Superior temporal gyrus (tissue), 1 donor: ENCODE data around the gene CTNNAL1.
"Not testable (repeated sequence)": the region's sequence is repeated elsewhere in the genome, so short reads cannot be mapped to it uniquely, and the experiment has no call there.

Experiments used
- DNase-seq: peaks from one replicate; pipeline ENCODE4 v3.0.0-alpha.2; 2016; ENCODE audit errors: extremely low spot score

Gene CTNNAL1

DNA sequence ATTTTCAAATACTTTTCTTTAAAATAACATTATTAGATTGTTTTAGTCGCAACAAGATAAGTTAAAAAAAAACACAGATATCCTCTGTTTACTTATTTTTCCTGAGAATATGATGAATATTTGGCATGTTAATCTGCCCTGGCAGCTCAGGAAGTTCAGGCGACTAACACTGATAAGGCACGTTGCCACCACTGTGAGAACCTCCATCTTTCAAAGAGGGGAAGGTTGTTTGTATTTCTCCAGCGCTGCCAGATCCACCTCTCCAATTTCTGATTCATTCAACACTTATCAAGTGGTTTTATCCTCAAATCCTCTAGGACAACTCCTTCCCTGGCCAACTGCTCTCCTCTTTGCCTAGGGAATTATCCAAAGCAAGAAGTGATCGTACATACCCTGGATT lies 21.8 kb downstream of the CTNNAL1 start:
- no peak for DNase-seq

DNA sequence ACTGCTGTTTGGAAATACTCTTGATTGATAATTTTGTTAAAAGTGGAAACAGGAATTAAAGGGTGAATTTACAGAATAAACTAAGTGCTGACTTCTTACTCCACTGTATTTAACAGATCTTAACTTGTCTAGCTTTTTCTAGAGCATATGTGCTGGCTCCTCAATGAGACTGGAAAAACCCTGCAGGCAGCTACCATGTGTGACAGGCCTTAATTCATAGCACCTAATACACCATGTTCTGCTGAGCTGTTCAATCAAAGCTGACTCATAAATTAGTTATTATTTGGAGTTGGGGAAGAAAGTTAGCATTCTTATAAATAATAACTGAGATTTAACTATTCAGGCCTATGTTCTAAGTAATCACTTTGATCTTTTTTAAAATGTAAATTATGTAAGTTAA lies 29.4 kb downstream of the CTNNAL1 start:
- DNase-seq = no peak

DNA sequence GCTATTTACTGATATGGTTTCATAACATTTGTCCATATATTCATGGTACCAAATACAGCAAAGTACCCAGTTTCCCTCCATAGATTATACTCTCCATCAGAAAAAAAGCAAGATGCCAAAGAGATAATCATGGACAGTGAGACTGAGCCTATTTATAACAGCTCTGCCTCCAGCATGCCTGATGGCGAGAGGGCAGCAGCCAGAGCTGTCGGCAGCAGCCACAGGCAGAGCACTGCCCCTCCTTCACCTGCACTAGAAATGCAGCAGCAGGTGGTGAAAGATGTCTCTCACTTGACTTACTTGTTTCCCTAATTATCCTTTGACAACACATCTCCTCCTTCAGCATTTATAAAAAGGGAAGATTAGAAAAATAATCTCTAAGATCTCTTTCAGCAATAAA lies 32.4 kb downstream of the CTNNAL1 start:
- no peak for DNase-seq

DNA sequence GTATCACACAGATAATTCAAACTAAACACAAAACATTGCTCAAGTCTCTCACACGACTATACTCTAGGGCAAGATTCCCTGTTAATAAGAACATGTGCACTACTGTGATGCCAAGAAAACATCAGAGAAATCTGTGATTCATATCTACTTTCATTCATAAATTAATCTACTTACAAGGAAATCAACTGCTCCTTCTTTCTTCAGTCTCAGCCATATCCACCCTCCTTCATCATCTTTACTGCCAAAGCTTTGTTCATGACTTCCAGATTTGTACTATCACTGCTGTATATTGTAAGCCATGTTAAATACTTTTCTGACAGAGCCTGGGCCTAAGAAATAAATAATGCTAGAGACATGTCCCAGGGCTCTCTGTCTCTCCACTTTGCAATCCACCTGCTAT lies 35.1 kb downstream of the CTNNAL1 start:
- DNase-seq = no peak

DNA sequence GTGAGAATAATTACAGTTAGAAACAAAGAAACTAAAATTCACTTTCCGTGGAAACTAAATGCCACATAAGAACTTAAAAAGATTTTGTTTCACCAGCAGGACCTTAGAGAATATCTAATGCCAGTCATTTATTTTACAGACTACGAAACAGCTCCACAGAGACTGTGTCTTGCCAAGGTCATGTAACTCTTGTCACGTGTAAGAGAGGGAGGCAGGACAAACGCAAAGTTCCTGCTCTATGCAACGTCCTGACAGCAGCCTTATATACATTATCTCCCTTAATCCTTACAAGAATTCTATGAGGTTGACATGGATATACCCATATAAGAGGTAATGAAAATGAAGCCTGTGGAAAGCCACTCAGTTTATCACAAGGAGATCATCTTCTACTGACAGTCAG lies 39.4 kb downstream of the CTNNAL1 start:
- DNase-seq = no peak

DNA sequence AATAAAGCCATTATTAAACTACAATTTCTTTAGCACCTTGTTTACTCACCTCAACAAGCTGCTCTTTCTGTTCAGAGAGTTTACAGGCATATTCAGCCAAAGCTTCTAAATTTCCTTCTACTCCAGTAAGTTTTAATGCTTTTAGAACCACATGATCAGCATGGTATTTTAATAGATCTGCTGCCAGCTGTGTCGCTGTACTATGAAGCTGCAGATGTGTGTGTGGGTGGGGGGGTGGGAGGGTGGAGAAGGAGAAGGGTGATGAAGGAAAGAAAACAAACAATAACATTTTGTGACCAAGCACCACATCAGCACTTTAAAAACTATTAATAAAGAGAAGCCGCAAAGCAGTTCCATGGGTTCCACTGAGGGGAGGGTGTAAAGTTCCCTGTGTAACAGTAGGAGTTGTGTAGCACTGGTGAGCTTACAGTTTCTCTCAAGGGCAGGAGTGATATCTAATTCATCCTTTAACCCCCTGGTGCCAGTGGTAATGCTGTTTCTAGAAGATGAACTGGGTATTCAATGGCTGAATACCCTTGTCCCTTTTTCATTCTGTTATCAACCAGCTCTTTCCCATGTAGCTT lies 40.6 kb downstream of the CTNNAL1 start:
- DNase-seq = no peak

DNA sequence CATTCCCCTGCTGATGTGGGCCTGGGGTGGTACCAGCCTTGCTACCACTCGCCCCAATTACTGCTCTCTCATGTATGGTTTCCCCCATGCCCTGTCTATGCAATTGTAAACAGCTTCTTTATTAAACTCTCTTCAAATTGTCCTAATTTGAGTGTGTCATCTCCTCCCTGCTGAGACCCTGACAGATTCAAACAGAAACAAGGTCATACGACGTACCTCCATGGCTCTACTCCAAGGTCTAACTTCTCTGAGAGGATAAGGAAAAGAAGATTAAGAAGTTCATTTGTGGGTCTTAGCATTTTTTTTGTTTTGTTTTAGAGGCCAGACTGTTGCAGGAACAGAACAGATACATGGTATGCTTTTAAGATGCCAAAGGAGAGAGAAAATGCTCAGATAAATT lies 41.1 kb downstream of the CTNNAL1 start:
- no peak for DNase-seq

DNA sequence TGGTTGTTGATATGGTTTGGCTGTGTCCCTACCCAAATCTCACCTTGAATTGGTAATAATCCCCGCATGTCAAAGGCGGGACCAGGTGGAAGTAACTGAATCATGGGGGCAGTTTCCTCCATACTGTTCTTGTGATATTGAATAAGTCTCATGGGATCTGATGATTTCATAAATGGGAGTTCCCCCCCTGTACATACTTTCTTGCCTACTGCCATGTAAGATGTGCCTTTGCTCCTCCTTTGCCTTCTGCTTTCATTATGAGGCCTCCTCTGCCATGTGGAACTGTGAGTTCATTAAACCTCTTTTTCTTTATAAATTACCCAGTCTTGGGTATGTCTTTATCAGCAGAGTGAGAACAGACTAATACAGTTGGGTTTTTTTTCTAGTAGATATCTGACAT lies 41.9 kb downstream of the CTNNAL1 start:
- not testable (repeated sequence) for DNase-seq

DNA sequence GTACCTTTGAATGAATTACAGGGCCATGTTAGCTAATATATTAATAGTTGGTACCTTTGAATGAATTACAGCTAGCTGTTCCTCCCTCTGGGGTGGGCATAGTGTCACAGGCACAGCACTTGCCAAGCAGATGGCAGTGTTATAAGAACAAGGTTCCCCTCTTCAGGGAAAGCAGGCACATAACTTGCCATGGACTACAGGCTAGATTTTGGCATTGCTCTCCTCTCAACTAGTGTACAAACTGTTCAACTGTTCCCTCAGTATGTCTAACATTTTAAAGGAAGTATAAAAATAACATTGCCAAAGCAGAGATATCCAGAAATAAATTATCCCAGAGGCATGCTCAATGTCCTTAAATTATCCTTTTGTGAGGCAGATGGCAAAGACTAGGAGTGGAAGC lies 45.4 kb downstream of the CTNNAL1 start:
- peak; percentile 76 for DNase-seq

DNA sequence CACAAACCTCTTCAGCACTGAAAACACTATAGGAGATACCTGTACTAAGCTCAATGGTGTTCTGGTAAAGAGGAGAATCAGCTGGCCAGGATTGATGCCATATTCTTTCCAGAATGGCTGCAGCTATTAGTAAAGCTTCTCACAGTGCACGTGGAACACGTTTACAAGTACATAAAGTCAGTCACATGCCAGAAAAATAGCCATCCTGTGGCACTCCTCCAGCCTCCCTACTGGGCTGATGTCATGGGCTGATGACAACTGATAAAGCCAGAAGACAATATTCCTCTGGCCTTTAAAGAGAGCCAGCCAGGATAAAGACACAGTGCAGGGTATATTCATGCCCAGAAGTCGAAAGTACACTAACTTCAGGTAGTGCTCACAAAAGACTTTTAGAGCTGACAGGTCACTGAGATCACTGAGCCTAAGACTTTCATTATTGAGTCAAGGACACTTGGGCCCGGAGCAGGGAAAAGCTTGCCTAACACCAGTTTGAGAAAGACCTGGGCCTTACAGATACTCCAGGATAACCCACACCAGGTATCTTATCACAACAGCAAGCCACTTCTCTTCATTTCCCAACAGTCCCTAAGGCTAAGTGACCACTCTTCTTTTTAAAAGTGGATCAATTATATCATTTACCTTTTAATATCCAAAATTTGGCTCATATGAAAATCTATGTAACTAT lies 49.7 kb downstream of the CTNNAL1 start:
- no peak for DNase-seq

DNA sequence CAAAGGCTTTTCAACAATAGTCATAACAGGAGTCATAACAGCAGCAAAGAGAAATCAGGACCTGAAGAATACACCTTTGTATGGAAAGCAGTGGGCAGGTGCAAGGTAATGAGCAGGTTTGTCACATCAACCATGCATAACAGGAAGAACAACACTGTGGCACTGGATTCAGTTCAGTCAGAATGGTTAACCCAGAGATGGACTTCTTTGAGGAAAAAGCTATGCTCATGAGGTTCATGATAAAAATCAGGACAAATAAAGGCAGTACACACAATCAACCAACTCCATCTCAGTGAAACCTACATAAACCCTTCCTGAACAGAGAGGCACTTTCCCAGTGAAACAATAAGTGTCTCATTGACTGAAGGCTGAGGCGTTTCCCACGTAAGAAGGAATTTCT lies 52.1 kb downstream of the CTNNAL1 start:
- no peak for DNase-seq

DNA sequence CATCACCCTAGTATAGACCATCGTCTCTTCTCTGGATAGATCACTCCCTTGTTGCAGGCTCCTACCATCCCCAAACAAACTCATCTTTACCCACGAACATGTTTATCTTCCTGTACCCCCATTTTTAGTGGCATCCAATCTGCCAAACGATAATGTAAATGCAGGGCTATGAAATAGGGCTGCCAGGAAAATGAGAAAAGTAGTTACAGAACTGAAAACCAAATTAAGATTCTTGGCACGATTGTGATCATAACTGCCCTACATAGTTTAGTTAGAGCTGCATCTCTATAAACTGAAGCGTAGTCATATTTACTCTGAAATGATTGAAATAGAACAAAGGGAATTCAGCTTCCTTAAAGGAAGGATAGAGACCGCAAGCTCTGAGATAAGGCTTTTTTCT lies 53.0 kb downstream of the CTNNAL1 start:
- peak; percentile 22 for DNase-seq

DNA sequence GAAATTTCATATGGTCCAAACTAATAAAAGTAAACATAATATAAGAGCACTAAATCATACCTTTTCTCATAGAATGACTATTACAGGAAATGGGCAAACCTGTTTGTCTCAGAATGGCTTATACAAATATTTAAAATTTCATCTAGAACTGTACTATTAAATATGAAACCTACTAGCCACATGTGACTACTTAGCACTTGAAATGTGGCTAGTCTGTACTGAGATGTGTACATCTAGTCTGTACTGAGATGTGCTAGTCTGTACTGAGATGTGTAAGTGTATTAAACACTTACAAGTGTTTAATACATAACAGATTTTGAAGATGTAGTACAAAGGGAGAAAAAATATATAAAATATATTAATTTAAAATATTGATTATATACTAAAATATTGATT lies 56.7 kb downstream of the CTNNAL1 start:
- no peak for DNase-seq

DNA sequence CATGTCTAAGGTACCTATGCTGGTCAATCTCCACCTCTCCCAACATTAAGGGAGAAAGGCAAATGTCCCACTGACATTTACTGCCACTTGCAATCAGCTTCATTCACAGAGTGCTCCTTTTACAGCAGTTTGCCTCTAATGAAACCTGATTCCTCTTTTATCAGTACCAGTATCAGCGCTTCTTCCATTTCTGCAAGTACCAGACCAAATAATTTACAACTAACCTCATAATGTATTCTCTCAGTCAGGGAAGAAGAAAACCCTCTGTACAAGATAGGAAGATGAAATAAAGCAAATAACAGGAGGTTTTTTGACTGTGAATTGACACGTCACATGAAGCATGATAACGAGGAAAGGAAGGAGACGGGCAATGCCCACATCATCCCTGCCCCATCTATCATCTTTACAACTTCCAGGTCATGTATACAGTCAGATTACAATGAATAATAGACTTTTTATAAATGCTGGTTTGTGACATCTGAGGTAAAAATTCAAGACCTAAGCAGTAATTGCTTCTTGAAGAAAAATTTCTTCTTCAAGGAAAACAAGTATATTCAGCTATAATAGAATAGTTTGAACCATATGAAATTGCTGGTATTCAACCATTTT lies 57.2 kb downstream of the CTNNAL1 start:
- no peak for DNase-seq

DNA sequence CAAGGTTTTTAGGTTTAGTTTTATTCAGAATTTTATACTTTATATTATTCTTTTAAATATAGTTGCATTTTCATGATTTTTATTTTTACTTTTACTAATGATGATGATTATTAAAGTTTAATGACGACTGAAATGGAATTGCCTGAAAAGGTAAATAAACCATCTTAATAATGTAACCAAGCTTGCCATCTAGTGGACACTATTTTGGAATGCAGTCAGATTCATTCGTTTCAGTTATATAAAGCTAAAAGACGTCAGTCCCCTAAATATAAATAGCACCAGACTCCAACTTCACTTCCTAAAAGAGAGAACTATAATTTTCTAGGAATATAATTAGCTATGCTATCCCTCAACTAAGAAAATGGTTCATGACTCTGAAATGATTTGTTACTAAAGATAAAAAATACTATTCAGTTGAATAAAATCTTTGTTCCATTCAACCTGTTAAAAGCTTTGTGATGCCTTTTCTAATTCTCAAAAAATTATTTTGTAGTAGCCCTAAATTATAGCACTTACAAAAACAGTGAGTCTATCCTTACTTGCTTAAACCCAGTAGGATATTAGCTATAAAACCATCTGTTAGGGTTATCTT lies 59.2 kb downstream of the CTNNAL1 start:
- peak; percentile 89 for DNase-seq

DNA sequence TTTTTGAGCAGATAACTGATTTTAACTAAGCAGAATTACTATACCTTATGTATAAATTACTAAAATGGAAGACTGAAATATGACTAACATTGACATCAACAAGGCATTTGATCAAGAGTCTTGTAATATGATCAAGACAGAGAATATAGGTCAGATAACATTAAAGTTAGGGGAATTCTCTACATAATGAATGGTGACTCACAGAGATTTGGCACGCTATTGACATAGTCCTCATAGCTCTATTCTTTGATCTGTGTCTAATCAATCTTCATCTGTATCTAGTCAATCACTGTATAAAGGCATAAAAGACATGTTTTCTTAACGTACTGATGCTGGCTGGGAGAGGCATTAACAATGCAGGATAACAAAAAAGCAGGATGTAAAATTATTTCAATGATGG lies 61.7 kb downstream of the CTNNAL1 start:
- DNase-seq = no peak

DNA sequence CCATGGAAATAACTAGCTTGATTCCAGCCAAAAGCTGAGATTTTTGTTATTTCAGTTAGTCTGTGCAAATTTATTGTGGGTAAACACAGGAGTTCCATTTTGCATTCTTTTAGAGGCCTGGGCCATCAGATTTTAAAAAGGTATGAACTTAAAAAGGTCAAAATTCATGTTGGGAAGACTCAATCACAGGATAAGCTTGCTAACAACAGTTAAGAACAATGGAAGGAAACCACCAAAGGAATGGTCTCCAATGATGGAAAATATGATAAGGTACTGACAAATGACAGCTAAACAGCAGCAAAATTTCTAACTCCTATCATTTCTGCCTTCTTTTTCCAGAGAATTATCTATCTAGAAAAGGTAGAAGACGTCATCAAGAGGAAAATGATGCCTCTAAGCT lies 63.1 kb downstream of the CTNNAL1 start:
- no peak for DNase-seq

DNA sequence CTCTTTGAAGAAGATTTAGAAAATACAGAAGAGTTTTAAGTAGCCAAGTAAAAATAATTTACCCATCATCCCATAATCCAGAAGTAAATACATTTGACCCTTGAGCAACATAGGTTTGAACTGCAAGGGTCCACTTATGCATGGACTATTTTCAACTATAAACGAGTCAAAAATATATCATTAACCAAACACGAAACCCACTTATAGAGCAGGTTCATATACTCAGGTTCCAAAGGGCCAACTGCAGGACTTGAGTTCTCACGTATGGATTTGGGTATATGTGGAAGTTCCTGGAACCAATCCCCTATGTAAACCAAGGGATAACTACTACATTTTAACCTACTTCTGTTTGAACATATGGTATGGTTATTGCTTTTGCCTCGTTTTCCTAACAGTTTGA lies 73.3 kb downstream of the CTNNAL1 start:
- DNase-seq = no peak

DNA sequence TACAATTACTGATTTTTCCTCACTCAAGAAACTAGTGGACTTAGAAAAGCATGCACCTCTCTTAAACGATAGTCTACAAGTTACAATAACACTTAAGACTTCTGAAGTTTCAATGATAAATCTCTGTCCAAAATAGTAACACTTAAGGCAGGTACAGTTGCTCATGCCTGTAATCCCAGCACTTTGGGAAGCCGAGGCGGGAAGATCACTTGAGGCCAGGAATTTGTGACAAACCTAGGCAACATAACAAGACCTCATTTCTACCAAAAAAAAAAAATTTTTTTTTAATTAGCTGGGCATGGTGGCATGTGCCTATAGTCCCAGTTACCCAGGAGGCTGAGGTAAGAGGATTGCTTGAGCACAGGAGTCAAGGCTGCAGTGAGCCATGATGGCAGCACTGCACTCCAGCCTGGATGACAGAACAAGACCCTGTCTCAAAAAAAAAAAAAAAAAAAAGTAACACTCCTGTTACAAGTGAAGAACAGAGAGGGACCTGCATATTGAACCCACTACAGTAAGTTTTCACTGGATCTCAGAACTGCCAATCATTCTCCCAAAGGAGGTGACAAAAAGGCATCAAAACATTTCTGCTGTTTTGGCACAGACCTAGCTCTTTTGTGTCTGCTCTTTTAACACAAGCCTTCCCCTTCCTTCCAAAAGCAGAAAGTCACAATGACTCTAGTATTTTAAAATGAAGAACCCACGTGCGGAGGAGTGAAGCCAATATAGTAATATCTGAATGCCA lies 75.6 kb downstream of the CTNNAL1 start:
- no peak for DNase-seq

DNA sequence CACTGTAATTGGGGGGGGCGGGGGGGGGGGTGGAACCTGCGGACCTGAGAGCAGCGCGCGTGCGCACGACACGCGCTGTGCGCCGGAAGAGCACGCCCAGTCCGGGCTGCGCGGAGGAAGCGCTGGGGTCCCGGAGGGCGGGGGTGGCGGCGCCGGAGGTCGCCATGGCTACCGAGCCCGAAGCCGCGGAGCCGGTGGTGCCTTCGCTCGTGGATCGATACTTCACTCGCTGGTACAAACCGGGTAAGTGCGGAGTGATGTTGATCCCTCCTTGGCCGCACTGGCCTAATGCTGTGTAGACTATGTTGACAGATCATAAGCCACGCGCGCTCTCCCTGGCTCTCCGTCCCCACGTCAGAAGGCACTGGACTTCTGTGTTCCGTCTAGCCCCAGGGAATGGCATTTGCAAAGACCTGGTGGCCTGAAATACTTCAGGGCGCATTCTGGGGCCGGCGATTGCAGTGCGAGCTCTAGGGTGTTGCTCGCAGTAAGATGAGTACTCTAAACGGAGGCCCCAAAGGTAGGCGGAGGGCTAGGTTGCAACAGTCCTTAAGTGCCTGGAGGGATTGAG lies 78.9 kb downstream of the CTNNAL1 start, which contains the start of gene ABITRAM:
Gene ABITRAM (plus strand): TSS at position 78 of the 571 bp plus-strand sequence. CDS start 87 bp downstream, at position 165.
- DNase-seq = peak; percentile 88

DNA sequence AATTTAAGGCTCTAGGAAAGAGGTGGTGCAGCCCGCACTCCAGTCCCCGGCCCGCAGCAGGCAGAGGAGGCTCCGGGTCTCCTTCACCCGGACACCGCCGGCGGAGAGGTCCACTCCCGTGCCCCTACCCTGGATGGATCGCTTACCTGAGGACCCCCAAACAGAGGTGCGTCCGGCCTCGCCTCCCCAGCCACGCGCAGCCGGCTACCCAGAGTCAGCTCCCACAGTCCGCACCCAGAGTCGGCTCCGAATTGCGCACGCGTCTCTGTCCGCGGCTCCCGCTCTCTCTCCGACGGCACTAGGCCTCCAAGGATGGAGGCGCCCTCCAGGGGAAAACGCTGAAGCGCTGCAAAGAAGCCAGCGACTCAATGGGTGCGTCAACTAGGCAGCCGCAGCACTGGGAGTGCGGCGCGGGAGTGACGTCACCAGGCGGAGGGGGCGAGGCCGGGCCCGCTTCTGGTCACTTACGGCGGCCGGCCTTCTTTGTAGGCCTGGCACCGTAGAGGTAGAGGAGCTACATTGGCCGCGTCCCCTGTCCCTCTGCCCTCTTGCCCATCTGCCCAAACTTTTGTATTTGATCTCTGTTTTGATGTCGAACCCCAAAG lies 79.5 kb downstream of the CTNNAL1 start, which contains the start of gene ELP1:
Gene ELP1 (minus strand): TSS at position 407 of the 605 bp plus-strand sequence. CDS start 2,978 bp downstream, outside the sequence.
- peak; percentile 93 for DNase-seq
